ENCODE data around the gene KRTAP10-1. TPM values are rescaled to one million over a fixed set of nuclear protein-coding genes. Genes with fewer than 3 reads are reported as not detected.

Gene KRTAP10-1
- total and polyA plus RNA-seq, 9 of the 15 experiments (the other 6 are each of a cell fraction or from before 2014, with no cell fraction given): not detected

DNA sequence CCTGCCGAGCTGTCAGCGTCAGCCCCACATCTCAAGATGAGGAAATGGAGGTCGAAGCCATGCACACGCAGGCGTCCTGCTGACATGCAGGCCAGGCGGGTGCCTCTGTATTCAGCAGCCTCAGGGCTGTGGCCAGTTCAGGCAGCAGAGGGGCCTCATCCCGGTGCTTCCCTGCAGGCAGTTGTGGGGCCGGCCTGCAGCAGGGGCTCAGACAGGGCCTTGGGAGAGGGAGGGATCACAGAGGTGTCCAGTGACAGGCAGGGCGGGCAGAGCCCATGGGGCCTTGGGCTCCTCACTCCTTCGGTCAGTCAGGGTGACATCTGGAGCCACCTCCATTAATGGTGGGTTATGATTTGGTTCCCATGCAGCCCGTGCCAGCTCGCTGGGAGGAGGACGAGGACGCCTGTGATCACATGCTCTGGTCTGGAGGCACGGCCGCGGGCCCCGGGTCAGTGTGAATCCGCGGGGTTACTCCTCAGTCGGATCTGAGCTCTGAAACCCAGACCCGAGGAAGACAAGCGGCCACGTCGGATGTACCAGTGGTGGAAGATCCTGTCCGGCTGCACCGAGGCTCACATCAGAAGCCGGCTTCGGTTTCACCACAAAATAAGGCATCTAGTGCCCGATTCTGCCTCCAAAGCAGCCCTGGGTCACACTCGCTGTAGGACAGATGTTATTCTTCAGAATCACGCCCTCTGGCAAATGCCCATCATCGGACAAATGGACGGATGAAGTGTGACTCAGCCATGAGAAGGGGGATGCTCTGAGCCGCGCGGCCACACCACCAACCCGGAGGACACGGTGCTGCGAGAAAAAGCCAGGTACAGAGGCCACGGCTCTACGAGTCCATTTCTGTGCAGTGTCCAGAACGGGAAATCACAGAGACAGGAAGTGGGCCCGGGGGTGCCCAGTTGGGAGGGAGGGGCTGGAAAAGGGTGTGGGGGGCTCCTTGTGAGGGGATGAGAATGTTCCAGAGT lies 33.4 kb downstream of the KRTAP10-1 start:
- Histone ChIP-seq H3K27me3 (ENCODE audit: control insufficient read depth in 2 of 2, insufficient read depth in 2 of 2, low read length in 2 of 2) (peaks cover 51 to 77% of the 10 kb centered on the region in 2 experiments), H4K20me1 (replicated peaks; ENCODE audit: control insufficient read depth, insufficient read depth, low read length) (peaks cover 24% of the 10 kb centered on the region), H3K4me3 (no peak overlapping the region), H3K9me3 (replicated peaks; ENCODE audit: control insufficient read depth, insufficient read depth, low read depth, low read length) (no peaks in the 10 kb centered on the region), H3K9ac (ENCODE audit: insufficient read depth in 1 of 2, low read depth in 2 of 2, low read length in 2 of 2) (no peak overlapping the region; a peak in 1 of 4 replicates), H2AFZ (ENCODE audit: low read depth, low read length) (no peak overlapping the region), H3K79me2 (ENCODE audit: control insufficient read depth, insufficient read depth, low read length) (no peaks in the 10 kb centered on the region), H3K4me1 (replicated peaks in 1 of 2; ENCODE audit: control insufficient read depth in 2 of 2, insufficient read depth in 2 of 2, low read length in 2 of 2) (peaks cover 0 to 35% of the 10 kb centered on the region in 2 experiments; a peak in 2 of 5 replicates), H3K9me1 (ENCODE audit: control insufficient read depth, insufficient read depth, low read length) (no peaks in the 10 kb centered on the region), H3K36me3 (ENCODE audit: control insufficient read depth, insufficient read depth, low read length) (no peaks in the 10 kb centered on the region), H3K27ac (ENCODE audit: extremely low read depth, low read depth, low read length) (no peak overlapping the region), H3K4me2 (ENCODE audit: insufficient read depth, low read length) (no peak overlapping the region)
- DNase-seq (ENCODE audit: extremely low read depth in 1 of 4, low spot score in 3 of 4) (no peak), ATAC-seq (no peak), FAIRE-seq (no peak)
- intact Hi-C loops (cut with micrococcal nuclease) (no loop called here), in situ Hi-C loops (cut with MboI) (loop anchor here (10.0 kb wide), 1 partner anchor 428 kb away; no protein-coding TSS in a partner anchor)
- POLR2A ChIA-PET: interaction anchor here (0.6 to 1.2 kb wide), 3 partner anchors 9 to 253 kb away, joined by 3 read pairs; no protein-coding TSS in a partner anchor
- WGBS (ENCODE audit: insufficient coverage, low coverage, missing lambda C conversion rate): 1% methylated on average over 44 of the region's 44 CpGs
- TF ChIP-seq NFE2 (IDR thresholded peaks at IDR 0.05; ENCODE audit: low read depth): no peak
- TF ChIP-seq, protein P1, sequence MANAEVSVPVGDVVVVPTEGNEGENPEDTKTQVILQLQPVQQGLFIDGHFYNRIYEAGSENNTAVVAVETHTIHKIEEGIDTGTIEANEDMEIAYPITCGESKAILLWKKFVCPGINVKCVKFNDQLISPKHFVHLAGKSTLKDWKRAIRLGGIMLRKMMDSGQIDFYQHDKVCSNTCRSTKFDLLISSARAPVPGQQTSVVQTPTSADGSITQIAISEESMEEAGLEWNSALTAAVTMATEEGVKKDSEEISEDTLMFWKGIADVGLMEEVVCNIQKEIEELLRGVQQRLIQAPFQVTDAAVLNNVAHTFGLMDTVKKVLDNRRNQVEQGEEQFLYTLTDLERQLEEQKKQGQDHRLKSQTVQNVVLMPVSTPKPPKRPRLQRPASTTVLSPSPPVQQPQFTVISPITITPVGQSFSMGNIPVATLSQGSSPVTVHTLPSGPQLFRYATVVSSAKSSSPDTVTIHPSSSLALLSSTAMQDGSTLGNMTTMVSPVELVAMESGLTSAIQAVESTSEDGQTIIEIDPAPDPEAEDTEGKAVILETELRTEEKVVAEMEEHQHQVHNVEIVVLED (CRISPR knock-in tag; IDR thresholded peaks at IDR 0.05): no peak
- TF ChIP-seq HLTF (IDR thresholded peaks at IDR 0.05): no peak
- TF ChIP-seq HMG20A (CRISPR knock-in tag; conservative IDR thresholded peaks at IDR 0.05): no peak
- TF ChIP-seq ZFP36 (IDR thresholded peaks at IDR 0.05; ENCODE audit: low read depth, low read length, partially characterized antibody): no peak
- TF ChIP-seq ZSCAN32 (CRISPR knock-in tag; IDR thresholded peaks at IDR 0.05): no peak
- TF ChIP-seq, protein P2, sequence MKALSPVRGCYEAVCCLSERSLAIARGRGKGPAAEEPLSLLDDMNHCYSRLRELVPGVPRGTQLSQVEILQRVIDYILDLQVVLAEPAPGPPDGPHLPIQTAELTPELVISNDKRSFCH (CRISPR knock-in tag; IDR thresholded peaks at IDR 0.05): no peak
- TF ChIP-seq, protein P2 (tag; IDR thresholded peaks at IDR 0.05): no peak
- no peak for TF ChIP-seq CCAR2 (IDR thresholded peaks at IDR 0.05; ENCODE audit: low read depth, low read length)
- no peak for TF ChIP-seq NONO (IDR thresholded peaks at IDR 0.05; ENCODE audit: low read depth in 2 of 2, low read length in 1 of 2)
- TF ChIP-seq CCNT2 (IDR thresholded peaks at IDR 0.05; ENCODE audit: borderline replicate concordance, extremely low read depth, insufficient read length, low read depth, low read length): no peak
- CTCF ChIA-PET (ENCODE audit: low intra/inter-chr PET ratio): interaction anchor here (0.6 kb wide), 1 partner anchor 20 kb away, joined by 4 read pairs; no protein-coding TSS in a partner anchor
- no TSS peak for BruUV-seq (replicated peaks)

All from K562 (cell line).